ENCODE data around the gene RPP25L. TPM values are rescaled to one million over a fixed set of nuclear protein-coding genes. Genes with fewer than 3 reads are reported as not detected.

RPP25L gene
- total RNA-seq, 1 experiment from 2014 or later: 27.3 TPM

DNA sequence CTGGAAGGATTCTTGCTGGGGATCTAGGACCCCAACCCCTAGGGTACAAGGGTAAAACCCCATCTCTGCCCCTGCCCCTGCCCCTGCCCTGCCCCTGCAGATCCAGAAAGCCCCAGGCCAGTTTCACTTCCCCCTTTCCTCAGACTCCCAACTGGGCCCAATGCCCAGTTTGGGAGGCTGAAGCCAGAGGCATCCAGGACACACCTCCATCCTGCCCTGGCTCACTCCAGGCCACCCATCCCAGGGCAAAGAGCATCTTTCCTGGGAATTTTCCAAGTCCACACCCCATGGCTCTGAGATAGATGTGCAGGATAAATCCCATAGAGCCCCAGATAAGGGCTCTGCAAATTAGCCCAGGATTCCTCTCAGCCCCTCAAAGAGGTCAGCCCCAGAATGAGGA, 39.8 kb downstream of the RPP25L start:
- no peak for DNase-seq (ENCODE audit: extremely low read depth, low read depth)

DNA sequence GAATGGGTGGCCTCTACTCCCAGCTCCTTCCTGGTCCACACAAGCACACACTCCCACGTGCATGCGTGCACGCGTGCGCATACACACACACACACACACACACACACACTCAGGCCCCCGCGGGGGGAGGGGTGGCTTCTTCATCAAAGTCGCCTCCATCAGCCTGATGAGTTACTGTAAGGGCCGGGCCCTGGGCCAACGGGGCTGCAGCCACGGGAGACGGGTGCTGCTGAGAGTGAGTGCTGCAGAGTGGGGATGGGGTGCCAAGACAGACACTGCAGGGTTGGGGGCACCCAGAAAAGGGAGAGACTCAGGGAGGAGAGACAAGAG, 40.5 kb downstream of the RPP25L start:
- no peak for DNase-seq (ENCODE audit: extremely low read depth, low read depth)

- DNase-seq (ENCODE audit: extremely low read depth, low read depth): no peak
Measured at GRCh38 chr9:34570809-34571480, 41.0 kb downstream of the RPP25L start.

GRCh38 chr9:34570376-34570775, 41.5 kb downstream of the RPP25L start:
- DNase-seq (ENCODE audit: extremely low read depth, low read depth): no peak

DNA sequence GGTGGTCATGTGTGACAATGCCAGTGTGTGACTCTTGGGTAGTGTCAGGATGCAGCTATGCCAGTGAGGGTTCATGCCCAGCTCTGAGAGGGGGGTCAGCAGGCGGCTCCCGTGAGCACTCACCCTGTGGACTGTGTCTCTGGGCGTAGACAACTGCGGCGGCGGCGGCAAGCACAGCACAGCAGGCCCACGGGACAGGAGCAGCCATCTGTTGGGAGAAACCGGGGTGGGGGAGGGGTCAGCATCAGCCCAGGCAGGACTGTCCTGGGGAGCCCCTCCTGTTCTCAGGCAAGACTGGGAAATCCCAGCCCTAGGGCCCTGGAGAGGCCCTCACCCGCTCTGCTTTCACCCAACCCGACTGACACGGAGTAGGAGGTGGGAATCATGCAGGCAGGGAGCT, 43.1 kb downstream of the RPP25L start:
- no peak for DNase-seq (ENCODE audit: extremely low read depth, low read depth)

GRCh38 chr9:34568133-34568532, 43.8 kb downstream of the RPP25L start:
- no peak for DNase-seq (ENCODE audit: extremely low read depth, low read depth)

DNA sequence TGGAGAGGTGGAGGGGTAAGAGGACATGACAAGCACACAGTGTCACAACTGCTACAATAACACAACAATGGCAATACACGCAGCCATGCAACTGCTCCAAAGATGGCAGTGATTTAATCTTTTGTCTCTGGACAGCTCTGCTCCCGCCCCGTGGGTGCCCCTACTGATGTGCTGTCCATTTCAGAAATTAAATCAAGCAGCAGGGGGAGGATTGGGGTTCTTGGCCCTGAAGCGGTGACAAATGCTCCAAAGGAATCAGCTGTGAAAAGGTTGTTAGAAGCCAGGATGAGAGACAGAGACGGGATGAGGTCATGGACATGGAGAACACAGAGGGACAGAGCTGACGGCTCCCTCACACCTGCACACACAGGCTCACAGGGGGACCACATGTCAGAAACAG, 44.9 kb downstream of the RPP25L start:
- no peak for DNase-seq (ENCODE audit: extremely low read depth, low read depth)

DNA sequence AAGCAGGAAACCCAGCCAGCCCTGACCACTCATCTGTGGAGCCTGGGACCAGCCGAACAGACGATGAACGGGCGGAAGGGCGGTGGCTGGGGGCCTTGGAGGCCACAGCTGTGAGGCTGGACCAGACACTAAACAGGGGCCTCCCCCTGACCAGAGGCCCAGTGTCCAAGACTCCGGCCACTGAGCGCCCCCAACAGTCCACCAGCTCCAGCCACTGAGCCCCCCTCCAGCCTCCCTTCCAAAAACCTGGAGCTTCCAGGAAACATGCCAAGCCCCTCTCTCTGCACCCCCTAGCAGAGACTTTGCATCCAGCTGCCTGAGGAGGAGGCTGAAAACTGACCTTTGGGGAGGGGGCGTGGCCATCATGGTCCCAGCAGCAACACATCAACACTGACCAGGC, 45.6 kb downstream of the RPP25L start:
- DNase-seq (ENCODE audit: extremely low read depth, low read depth): no peak

- DNase-seq (ENCODE audit: extremely low read depth, low read depth): no peak
Measured at GRCh38 chr9:34565856-34566255, 46.0 kb downstream of the RPP25L start.

DNA sequence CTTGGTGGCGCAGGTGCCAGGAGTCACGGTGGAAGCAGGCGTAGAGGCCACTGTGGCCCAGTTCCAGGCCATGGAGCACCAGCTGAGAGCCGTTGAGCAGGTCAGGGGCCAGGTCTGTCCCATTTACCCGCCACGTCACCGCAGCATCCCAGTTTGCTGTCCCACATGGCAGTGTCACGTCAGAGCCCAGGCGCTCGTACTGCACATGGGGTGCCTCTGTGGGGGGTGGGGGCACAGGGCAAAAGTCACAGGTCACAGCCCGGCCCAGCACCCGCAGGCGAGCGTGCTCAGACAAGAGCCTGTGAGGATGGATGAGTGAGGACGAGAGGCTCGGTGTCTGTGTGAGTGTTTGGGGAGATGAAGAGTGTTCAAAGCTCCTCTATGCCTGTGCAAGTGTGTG, 47.3 kb downstream of the RPP25L start:
- no peak for DNase-seq (ENCODE audit: extremely low read depth, low read depth)

- DNase-seq (ENCODE audit: extremely low read depth, low read depth): no peak
Measured at GRCh38 chr9:34563262-34563661, 48.6 kb downstream of the RPP25L start.

- no peak for DNase-seq (ENCODE audit: extremely low read depth, low read depth)
Measured at GRCh38 chr9:34562135-34562745, 49.7 kb downstream of the RPP25L start.

DNA sequence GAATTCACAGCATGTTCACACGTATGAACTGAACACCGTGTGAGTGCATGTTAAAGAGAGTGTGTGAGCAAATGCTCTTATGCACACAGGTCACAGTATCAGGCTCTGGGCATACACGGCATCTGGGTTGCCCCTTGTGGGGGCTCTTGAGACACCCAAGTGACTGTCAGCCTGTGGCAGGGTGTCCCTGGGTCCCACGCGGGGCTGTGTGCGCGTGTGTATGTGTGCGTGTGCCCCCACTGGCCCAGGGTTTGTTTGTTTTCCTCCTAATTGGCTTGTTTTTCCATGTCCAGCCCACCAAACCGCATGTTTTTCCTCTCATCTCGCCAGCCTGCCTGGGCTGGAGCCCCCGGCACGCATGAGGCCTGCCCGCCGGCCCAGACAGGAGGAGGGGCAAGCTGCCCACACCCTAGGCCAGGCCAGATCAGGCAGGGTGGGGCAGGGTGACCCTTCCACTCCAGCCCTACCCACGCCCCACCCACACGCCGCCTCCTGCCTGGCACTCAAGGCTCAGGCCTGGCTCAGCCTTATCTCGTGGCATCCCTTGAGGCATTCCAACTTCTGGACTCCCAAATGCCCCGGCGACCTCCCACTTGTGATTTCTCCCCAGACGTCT, 51.2 kb downstream of the RPP25L start:
- no peak for DNase-seq (ENCODE audit: extremely low read depth, low read depth)

Small RNA genes within 50 kb of the gene (small RNA-seq; reads per million reads assigned to genes)
- gene CCL27: 0 reads per million in 2 experiments

Other genes starting within 250 kb of the RPP25L start
- 0.61 and 0.79 TPM in 2 replicates for gene MYORG, start 235.2 kb downstream of the RPP25L start, total RNA-seq (2014; rRNA removed; shearing (Covaris generic))
- 7.7 and 9.3 TPM in 2 replicates for gene FAM219A, start 153.5 kb downstream of the RPP25L start, total RNA-seq (2014; rRNA removed; shearing (Covaris generic))
- 0.25 TPM in 1 of 2 replicates, not detected in the other for gene DNAI1, start 153.3 kb downstream of the RPP25L start, total RNA-seq (2014; rRNA removed; shearing (Covaris generic))
- not detected in 2 replicates for gene ENHO, start 89.1 kb downstream of the RPP25L start, total RNA-seq (2014; rRNA removed; shearing (Covaris generic))
- gene CNTFR, start 22.4 kb downstream of the RPP25L start, total RNA-seq (2014; rRNA removed; shearing (Covaris generic)): 0.17 TPM in 1 of 2 replicates, not detected in the other
- gene DCTN3, start 8.4 kb upstream of the RPP25L start, total RNA-seq (2014; rRNA removed; shearing (Covaris generic)): 32.3 and 41.3 TPM in 2 replicates
- not detected in 2 replicates for gene ARID3C, start 17.0 kb upstream of the RPP25L start, total RNA-seq (2014; rRNA removed; shearing (Covaris generic))
- 80.3 and 83.5 TPM in 2 replicates for gene SIGMAR1, start 25.7 kb upstream of the RPP25L start, total RNA-seq (2014; rRNA removed; shearing (Covaris generic))
- 14.0 and 16.0 TPM in 2 replicates for gene GALT, start 34.6 kb upstream of the RPP25L start, total RNA-seq (2014; rRNA removed; shearing (Covaris generic))
- gene IL11RA, start 40.1 kb upstream of the RPP25L start, total RNA-seq (2014; rRNA removed; shearing (Covaris generic)): 2.2 and 3.3 TPM in 2 replicates
- gene CCL27, start 50.6 kb upstream of the RPP25L start, total RNA-seq (2014; rRNA removed; shearing (Covaris generic)): 0.47 TPM in 1 of 2 replicates, not detected in the other
- gene CCL19, start 79.2 kb upstream of the RPP25L start, total RNA-seq (2014; rRNA removed; shearing (Covaris generic)): not detected in 2 replicates
- gene CCL21, start 98.0 kb upstream of the RPP25L start, total RNA-seq (2014; rRNA removed; shearing (Covaris generic)): not detected in 2 replicates

Data from NCI-H460 (cell line).